GM23338 (cell line): Measurements from ENCODE around the gene CLN6. TPM values are rescaled to one million over a fixed set of nuclear protein-coding genes. Genes with fewer than 3 reads are reported as not detected.

ENCODE experiments used
- ATAC-seq: fragments of 200-7000 bp; cut with Tn5 transposase; 3 replicates; pipeline ENCODE4 v1.9.1; 2020
- DNase-seq: peaks from one replicate; pipeline ENCODE4 v3.0.0-alpha.2; 2015; ENCODE audit warnings: low spot score
- H2AFZ ChIP-seq: fragments of 200-600 bp; sonication (generic); 2 replicates; pipeline ENCODE4 v1.8.0; 2016; ENCODE audit warnings: antibody characterized with exemption, mild to moderate bottlenecking, moderate library complexity
- H3F3A ChIP-seq: fragments of 200-600 bp; sonication (generic); replicated peaks from 2 replicates; pipeline ENCODE4 v1.8.0; 2017; ENCODE audit warnings: antibody characterized with exemption, mixed run types, low read depth
- H3K27ac ChIP-seq: fragments of 200-600 bp; sonication (generic); 2 replicates; pipeline ENCODE4 v1.6.1; 2016; ENCODE audit warnings: low read depth
- H3K27me3 ChIP-seq: fragments of 200-600 bp; sonication (generic); 2 replicates; pipeline ENCODE4 v1.8.0; 2016; ENCODE audit warnings: mild to moderate bottlenecking, mixed run types, moderate library complexity; ENCODE audit not compliant: insufficient read depth
- H3K36me3 ChIP-seq: fragments of 200-600 bp; sonication (generic); 2 replicates; pipeline ENCODE4 v1.8.0; 2016; ENCODE audit warnings: mild to moderate bottlenecking; ENCODE audit not compliant: insufficient read depth
- H3K4me1 ChIP-seq: fragments of 200-600 bp; sonication (generic); 2 replicates; pipeline ENCODE4 v1.8.0; 2016; ENCODE audit warnings: mild to moderate bottlenecking, moderate library complexity; ENCODE audit not compliant: insufficient read depth
- H3K4me2 ChIP-seq: fragments of 200-600 bp; sonication (generic); 2 replicates; pipeline ENCODE4 v1.7.1; 2017; ENCODE audit warnings: mixed run types
- H3K4me3 ChIP-seq: fragments of 200-600 bp; sonication (generic); 2 replicates; pipeline ENCODE4 v1.6.1; 2016; ENCODE audit warnings: mixed run types
- H3K79me2 ChIP-seq: fragments of 200-600 bp; sonication (generic); replicated peaks from 2 replicates; pipeline ENCODE4 v1.8.0; 2017; ENCODE audit warnings: mild to moderate bottlenecking; ENCODE audit not compliant: insufficient read depth
- H3K9me2 ChIP-seq: fragments of 200-600 bp; sonication (generic); 2 replicates; pipeline ENCODE4 v1.8.0; 2017; ENCODE audit not compliant: insufficient read depth
- H4K20me1 ChIP-seq: fragments of 200-600 bp; sonication (generic); replicated peaks from 2 replicates; pipeline ENCODE4 v1.8.0; 2017; ENCODE audit warnings: mild to moderate bottlenecking; ENCODE audit not compliant: insufficient read depth
- H3K27ac Mint-ChIP-seq: 2 replicates; pipeline ENCODE4 v1.8.0; 2020; ENCODE audit warnings: inconsistent platforms, mild to moderate bottlenecking, moderate library complexity, mixed read lengths
- H3K27me3 Mint-ChIP-seq: 3 replicates; pipeline ENCODE4 v1.8.0; 2022; ENCODE audit warnings: low read depth, mild to moderate bottlenecking, moderate library complexity, mixed read lengths, inconsistent platforms; ENCODE audit not compliant: insufficient read depth, poor library complexity
- H3K36me3 Mint-ChIP-seq: 3 replicates; pipeline ENCODE4 v1.8.0; 2021; ENCODE audit warnings: low read depth, mild to moderate bottlenecking, inconsistent platforms, moderate library complexity, mixed read lengths
- H3K4me1 Mint-ChIP-seq: 3 replicates; pipeline ENCODE4 v1.8.0; 2020; ENCODE audit warnings: mild to moderate bottlenecking, inconsistent platforms, mixed read lengths
- H3K4me3 Mint-ChIP-seq: 3 replicates; pipeline ENCODE4 v1.8.0; 2021; ENCODE audit warnings: moderate library complexity, mild to moderate bottlenecking, inconsistent platforms, mixed read lengths
- H3K9me3 Mint-ChIP-seq: 3 replicates; pipeline ENCODE4 v1.8.0; 2020; ENCODE audit warnings: moderate library complexity, mild to moderate bottlenecking, inconsistent platforms, mixed read lengths
- CREB1 ChIP-seq: fragments of 250-450 bp; sonication (Bioruptor Pico); IDR thresholded peaks from 2 replicates; pipeline ENCODE4 v1.5.0; 2020; ENCODE audit warnings: low read depth, mild to moderate bottlenecking, moderate library complexity
- EZH2 ChIP-seq: fragments of 200-600 bp; sonication (generic); IDR thresholded peaks from one replicate; pipeline ENCODE4 v1.8.0; 2017; ENCODE audit warnings: antibody characterized with exemption, mild to moderate bottlenecking, low read depth; ENCODE audit not compliant: unreplicated experiment
- EZH2phosphoT487 ChIP-seq: fragments of 200-600 bp; sonication (generic); IDR thresholded peaks from one replicate; pipeline ENCODE4 v1.8.1; 2018; ENCODE audit warnings: antibody characterized with exemption; ENCODE audit not compliant: unreplicated experiment
- JUNB ChIP-seq: IDR thresholded peaks from one replicate; pipeline ENCODE4 v1.6.1; 2016; ENCODE audit warnings: antibody characterized with exemption; ENCODE audit not compliant: unreplicated experiment
- NANOG ChIP-seq: IDR thresholded peaks from 2 replicates; pipeline ENCODE4 v1.6.1; 2016; ENCODE audit warnings: antibody characterized with exemption, borderline replicate concordance
- POLR2AphosphoS5 ChIP-seq: IDR thresholded peaks from 2 replicates; pipeline ENCODE4 v1.6.1; 2016; ENCODE audit warnings: antibody characterized with exemption, low read depth
- REST ChIP-seq: IDR thresholded peaks from one replicate; pipeline ENCODE4 v1.6.1; 2018; ENCODE audit warnings: antibody characterized with exemption; ENCODE audit not compliant: unreplicated experiment
- STAT1 ChIP-seq: IDR thresholded peaks from one replicate; pipeline ENCODE4 v1.6.1; 2016; ENCODE audit warnings: antibody characterized with exemption; ENCODE audit not compliant: unreplicated experiment
- ZNF114 ChIP-seq: fragments of 250-450 bp; sonication (Bioruptor Pico); IDR thresholded peaks from 2 replicates; pipeline ENCODE4 v1.5.0; 2020; ENCODE audit warnings: mild to moderate bottlenecking, moderate library complexity
- ZNF331 ChIP-seq: fragments of 250-450 bp; sonication (Bioruptor Pico); IDR thresholded peaks from 2 replicates; pipeline ENCODE4 v1.5.0; 2020; ENCODE audit warnings: low read depth, mild to moderate bottlenecking, moderate library complexity
- polyA plus RNA-seq: library from polyadenylated mRNA; unstranded; fragments of >200 nt; fragmentation: Nextera tagmentation; extraction: Ambion mirVana; gene quantifications from 2 replicates; pipeline ENCODE4 v1.2.1, GENCODE V29; 2016
- total RNA-seq: library from RNA; depleted of rRNA; stranded (reverse); fragments of >200 nt; shearing (Covaris generic); gene quantifications from 2 replicates; pipeline ENCODE4 v1.2.3, GENCODE V29; 2014
- TF ChIP-seq, protein P1 (sequence below): fragments of 250-450 bp; sonication (Bioruptor Pico); IDR thresholded peaks from 2 replicates; pipeline ENCODE4 v1.5.0; 2020; ENCODE audit warnings: mild to moderate bottlenecking, moderate library complexity
- TF ChIP-seq, protein P2 (sequence below): IDR thresholded peaks from 2 replicates; pipeline ENCODE4 v1.6.1; 2016; ENCODE audit warnings: antibody characterized with exemption
- TF ChIP-seq, protein P3 (sequence below), 2 experiments: fragments of 200-600 bp in 1 of 2; sonication (generic) in 1 of 2; conservative IDR thresholded peaks; 2 replicates each; pipeline versions ENCODE4 v1.5.1 to v1.6.1; 2016 to 2017; ENCODE audit warnings: antibody characterized with exemption in 2 of 2, low read depth in 2 of 2, mild to moderate bottlenecking in 2 of 2, moderate library complexity in 1 of 2

The CLN6 gene
- total and polyA plus RNA-seq, 2 experiments from 2014 or later = 20.7 to 69.5 TPM

DNA sequence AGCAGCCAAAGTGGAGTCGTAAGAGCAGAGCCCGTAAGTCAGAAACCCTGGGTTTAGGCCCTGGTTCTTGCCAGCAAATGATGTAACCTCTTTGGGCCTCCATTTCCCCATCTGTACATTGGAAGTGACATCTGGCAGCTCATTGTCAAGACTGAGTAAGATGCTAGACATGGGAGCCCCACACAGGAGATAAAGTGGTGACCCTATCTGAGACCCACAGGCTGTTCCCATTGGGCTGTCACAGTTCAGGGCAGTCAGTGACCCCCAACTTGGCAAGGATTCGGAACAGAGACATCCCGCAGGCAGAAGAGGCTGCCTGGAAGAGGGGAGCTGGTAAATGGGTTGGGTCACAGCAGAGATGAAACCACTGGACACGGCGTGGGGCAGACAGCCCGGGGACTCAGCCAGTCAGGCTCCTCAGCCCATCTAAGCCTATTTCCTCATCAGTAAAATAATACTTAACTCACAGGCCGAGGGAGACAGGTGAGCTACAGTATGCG is 1.8 kb downstream of the CLN6 start:
- Histone ChIP-seq H4K20me1 (peaks cover 34% of the 10 kb centered on the region), H3F3A (peaks cover 13% of the 10 kb centered on the region), H3K4me3 (peak overlapping the region; percentile 94), H3K27me3 (no peaks in the 10 kb centered on the region), H2AFZ (no peak overlapping the region), H3K27ac (0 out of 2 replicates have a peak overlapping the region, but pooled peaks have one; percentile 14), H3K4me2 (peak overlapping the region; percentile 100), H3K79me2 (peaks cover 63% of the 10 kb centered on the region), H3K36me3 (no peaks in the 10 kb centered on the region; the same call in 1 of the 2 replicates), H3K4me1 (peaks cover 17% of the 10 kb centered on the region; the same call in 1 of the 2 replicates), H3K9me2 (no peaks in the 10 kb centered on the region)
- Mint-ChIP-seq H3K36me3 (peaks cover 26% of the 10 kb centered on the region), H3K27me3 (peaks cover 17% of the 10 kb centered on the region), H3K9me3 (peaks cover 13% of the 10 kb centered on the region), H3K4me3 (peak overlapping the region; percentile 98), H3K4me1 (peaks cover 42% of the 10 kb centered on the region), H3K27ac (no peak overlapping the region)
- TF ChIP-seq STAT1 (no peak), EZH2phosphoT487 (no peak), ZNF114 (no peak), POLR2AphosphoS5 (no peak), NANOG (no peak), REST (no peak), EZH2 (no peak), JUNB (no peak), CREB1 (CRISPR knock-in tag) (no peak), ZNF331 (no peak)
- TF ChIP-seq, protein P1, sequence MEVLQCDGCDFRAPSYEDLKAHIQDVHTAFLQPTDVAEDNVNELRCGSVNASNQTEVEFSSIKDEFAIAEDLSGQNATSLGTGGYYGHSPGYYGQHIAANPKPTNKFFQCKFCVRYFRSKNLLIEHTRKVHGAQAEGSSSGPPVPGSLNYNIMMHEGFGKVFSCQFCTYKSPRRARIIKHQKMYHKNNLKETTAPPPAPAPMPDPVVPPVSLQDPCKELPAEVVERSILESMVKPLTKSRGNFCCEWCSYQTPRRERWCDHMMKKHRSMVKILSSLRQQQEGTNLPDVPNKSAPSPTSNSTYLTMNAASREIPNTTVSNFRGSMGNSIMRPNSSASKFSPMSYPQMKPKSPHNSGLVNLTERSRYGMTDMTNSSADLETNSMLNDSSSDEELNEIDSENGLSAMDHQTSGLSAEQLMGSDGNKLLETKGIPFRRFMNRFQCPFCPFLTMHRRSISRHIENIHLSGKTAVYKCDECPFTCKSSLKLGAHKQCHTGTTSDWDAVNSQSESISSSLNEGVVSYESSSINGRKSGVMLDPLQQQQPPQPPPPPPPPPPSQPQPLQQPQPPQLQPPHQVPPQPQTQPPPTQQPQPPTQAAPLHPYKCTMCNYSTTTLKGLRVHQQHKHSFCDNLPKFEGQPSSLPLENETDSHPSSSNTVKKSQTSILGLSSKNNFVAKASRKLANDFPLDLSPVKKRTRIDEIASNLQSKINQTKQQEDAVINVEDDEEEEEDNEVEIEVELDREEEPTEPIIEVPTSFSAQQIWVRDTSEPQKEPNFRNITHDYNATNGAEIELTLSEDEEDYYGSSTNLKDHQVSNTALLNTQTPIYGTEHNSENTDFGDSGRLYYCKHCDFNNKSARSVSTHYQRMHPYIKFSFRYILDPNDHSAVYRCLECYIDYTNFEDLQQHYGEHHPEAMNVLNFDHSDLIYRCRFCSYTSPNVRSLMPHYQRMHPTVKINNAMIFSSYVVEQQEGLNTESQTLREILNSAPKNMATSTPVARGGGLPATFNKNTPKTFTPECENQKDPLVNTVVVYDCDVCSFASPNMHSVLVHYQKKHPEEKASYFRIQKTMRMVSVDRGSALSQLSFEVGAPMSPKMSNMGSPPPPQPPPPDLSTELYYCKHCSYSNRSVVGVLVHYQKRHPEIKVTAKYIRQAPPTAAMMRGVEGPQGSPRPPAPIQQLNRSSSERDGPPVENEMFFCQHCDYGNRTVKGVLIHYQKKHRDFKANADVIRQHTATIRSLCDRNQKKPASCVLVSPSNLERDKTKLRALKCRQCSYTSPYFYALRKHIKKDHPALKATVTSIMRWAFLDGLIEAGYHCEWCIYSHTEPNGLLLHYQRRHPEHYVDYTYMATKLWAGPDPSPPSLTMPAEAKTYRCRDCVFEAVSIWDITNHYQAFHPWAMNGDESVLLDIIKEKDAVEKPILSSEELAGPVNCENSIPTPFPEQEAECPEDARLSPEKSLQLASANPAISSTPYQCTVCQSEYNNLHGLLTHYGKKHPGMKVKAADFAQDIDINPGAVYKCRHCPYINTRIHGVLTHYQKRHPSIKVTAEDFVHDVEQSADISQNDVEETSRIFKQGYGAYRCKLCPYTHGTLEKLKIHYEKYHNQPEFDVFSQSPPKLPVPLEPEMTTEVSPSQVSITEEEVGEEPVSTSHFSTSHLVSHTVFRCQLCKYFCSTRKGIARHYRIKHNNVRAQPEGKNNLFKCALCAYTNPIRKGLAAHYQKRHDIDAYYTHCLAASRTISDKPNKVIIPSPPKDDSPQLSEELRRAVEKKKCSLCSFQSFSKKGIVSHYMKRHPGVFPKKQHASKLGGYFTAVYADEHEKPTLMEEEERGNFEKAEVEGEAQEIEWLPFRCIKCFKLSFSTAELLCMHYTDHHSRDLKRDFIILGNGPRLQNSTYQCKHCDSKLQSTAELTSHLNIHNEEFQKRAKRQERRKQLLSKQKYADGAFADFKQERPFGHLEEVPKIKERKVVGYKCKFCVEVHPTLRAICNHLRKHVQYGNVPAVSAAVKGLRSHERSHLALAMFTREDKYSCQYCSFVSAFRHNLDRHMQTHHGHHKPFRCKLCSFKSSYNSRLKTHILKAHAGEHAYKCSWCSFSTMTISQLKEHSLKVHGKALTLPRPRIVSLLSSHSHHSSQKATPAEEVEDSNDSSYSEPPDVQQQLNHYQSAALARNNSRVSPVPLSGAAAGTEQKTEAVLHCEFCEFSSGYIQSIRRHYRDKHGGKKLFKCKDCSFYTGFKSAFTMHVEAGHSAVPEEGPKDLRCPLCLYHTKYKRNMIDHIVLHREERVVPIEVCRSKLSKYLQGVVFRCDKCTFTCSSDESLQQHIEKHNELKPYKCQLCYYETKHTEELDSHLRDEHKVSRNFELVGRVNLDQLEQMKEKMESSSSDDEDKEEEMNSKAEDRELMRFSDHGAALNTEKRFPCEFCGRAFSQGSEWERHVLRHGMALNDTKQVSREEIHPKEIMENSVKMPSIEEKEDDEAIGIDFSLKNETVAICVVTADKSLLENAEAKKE (CRISPR knock-in tag) = no peak
- TF ChIP-seq, protein P2, sequence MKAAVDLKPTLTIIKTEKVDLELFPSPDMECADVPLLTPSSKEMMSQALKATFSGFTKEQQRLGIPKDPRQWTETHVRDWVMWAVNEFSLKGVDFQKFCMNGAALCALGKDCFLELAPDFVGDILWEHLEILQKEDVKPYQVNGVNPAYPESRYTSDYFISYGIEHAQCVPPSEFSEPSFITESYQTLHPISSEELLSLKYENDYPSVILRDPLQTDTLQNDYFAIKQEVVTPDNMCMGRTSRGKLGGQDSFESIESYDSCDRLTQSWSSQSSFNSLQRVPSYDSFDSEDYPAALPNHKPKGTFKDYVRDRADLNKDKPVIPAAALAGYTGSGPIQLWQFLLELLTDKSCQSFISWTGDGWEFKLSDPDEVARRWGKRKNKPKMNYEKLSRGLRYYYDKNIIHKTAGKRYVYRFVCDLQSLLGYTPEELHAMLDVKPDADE = no peak
- TF ChIP-seq, protein P3, sequence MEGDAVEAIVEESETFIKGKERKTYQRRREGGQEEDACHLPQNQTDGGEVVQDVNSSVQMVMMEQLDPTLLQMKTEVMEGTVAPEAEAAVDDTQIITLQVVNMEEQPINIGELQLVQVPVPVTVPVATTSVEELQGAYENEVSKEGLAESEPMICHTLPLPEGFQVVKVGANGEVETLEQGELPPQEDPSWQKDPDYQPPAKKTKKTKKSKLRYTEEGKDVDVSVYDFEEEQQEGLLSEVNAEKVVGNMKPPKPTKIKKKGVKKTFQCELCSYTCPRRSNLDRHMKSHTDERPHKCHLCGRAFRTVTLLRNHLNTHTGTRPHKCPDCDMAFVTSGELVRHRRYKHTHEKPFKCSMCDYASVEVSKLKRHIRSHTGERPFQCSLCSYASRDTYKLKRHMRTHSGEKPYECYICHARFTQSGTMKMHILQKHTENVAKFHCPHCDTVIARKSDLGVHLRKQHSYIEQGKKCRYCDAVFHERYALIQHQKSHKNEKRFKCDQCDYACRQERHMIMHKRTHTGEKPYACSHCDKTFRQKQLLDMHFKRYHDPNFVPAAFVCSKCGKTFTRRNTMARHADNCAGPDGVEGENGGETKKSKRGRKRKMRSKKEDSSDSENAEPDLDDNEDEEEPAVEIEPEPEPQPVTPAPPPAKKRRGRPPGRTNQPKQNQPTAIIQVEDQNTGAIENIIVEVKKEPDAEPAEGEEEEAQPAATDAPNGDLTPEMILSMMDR (conservative IDR thresholded peaks at IDR 0.05; ENCODE audit: low read depth in 2 of 2) = no peak
- ATAC-seq (no peak), DNase-seq (no peak)
